Neuronal stem cell (in vitro differentiated cells): ENCODE data around the gene TSNAXIP1.

Experiments
- DNase-seq: peaks from one replicate; pipeline ENCODE4 v3.0.0-alpha.2; 2013; ENCODE audit warnings: low spot score
- H2AFZ ChIP-seq: one replicate; pipeline ENCODE4 v1.6.1; 2013; ENCODE audit warnings: mild to moderate bottlenecking, low read length, inconsistent platforms
- H2AK5ac ChIP-seq: 2 replicates; pipeline ENCODE4 v1.6.1; 2013; ENCODE audit warnings: low read depth, mild to moderate bottlenecking, inconsistent platforms, low read length, moderate library complexity, mixed read lengths
- H2BK120ac ChIP-seq: 2 replicates; pipeline ENCODE4 v1.6.1; 2013; ENCODE audit warnings: low read depth, mild to moderate bottlenecking, inconsistent platforms, low read length, moderate library complexity, mixed read lengths
- H2BK12ac ChIP-seq: one replicate; pipeline ENCODE4 v1.6.1; 2013; ENCODE audit warnings: low read length, inconsistent platforms
- H2BK15ac ChIP-seq: 2 replicates; pipeline ENCODE4 v1.6.1; 2013; ENCODE audit warnings: mild to moderate bottlenecking, low read length, inconsistent platforms, mixed read lengths
- H2BK5ac ChIP-seq: one replicate; pipeline ENCODE4 v1.6.1; 2013; ENCODE audit warnings: inconsistent platforms, mild to moderate bottlenecking, low read length, moderate library complexity
- H3K14ac ChIP-seq: one replicate; pipeline ENCODE4 v1.6.1; 2013; ENCODE audit warnings: low read length, inconsistent platforms
- H3K18ac ChIP-seq: 2 replicates; pipeline ENCODE4 v1.6.1; 2013; ENCODE audit warnings: low read length, inconsistent platforms
- H3K23ac ChIP-seq: 2 replicates; pipeline ENCODE4 v1.6.1; 2013; ENCODE audit warnings: low read depth, mild to moderate bottlenecking, mixed read lengths, low read length, inconsistent platforms; ENCODE audit not compliant: poor library complexity
- H3K27ac ChIP-seq: replicated peaks from 3 replicates; pipeline ENCODE4 v1.5.1; 2013; ENCODE audit warnings: low read length, inconsistent platforms
- H3K27me3 ChIP-seq, 3 experiments: 2 replicates each; pipeline ENCODE4 v1.6.1; 2013; ENCODE audit warnings: low read length in 3 of 3, mild to moderate bottlenecking in 2 of 3, inconsistent platforms in 1 of 3, low read depth in 1 of 3, mixed read lengths in 1 of 3, moderate library complexity in 1 of 3; ENCODE audit not compliant: control insufficient read depth in 3 of 3, insufficient read depth in 3 of 3
- H3K36me3 ChIP-seq, 2 donors: replicated peaks in 1 of 2; 2 replicates each; pipeline ENCODE4 v1.6.1; 2013; ENCODE audit warnings: low read length in 2 of 2; ENCODE audit not compliant: control insufficient read depth in 2 of 2, insufficient read depth in 2 of 2
- H3K4ac ChIP-seq: 2 replicates; pipeline ENCODE4 v1.6.1; 2013; ENCODE audit warnings: inconsistent platforms, mild to moderate bottlenecking, low read length, moderate library complexity
- H3K4me1 ChIP-seq, 2 donors: 1 replicate in 1 of 2; 2 replicates in 1 of 2; pipeline ENCODE4 v1.6.1; 2013; ENCODE audit warnings: low read length in 2 of 2, low read depth in 1 of 2; ENCODE audit not compliant: control insufficient read depth in 2 of 2, insufficient read depth in 1 of 2
- H3K4me2 ChIP-seq: one replicate; pipeline ENCODE4 v1.6.1; 2013; ENCODE audit warnings: mild to moderate bottlenecking, low read length, inconsistent platforms; ENCODE audit not compliant: insufficient read depth, poor library complexity, severe bottlenecking
- H3K4me3 ChIP-seq, 2 donors: 2 replicates each; pipeline ENCODE4 v1.5.1; 2013; ENCODE audit warnings: low read length in 2 of 2, mild to moderate bottlenecking in 2 of 2, inconsistent platforms in 1 of 2, moderate library complexity in 1 of 2
- H3K79me1 ChIP-seq: one replicate; pipeline ENCODE4 v1.6.1; 2013; ENCODE audit warnings: low read depth, mild to moderate bottlenecking, inconsistent platforms, low read length, moderate library complexity
- H3K9ac ChIP-seq: one replicate; pipeline ENCODE4 v1.6.1; 2013; ENCODE audit warnings: mild to moderate bottlenecking, low read depth, low read length, inconsistent platforms; ENCODE audit not compliant: poor library complexity
- H3K9me3 ChIP-seq, 2 donors: replicated peaks in 1 of 2; 2 replicates each; pipeline versions ENCODE3 to v1.6.1; 2013; ENCODE audit warnings: low read length in 2 of 2, mild to moderate bottlenecking in 2 of 2, inconsistent platforms in 1 of 2, low read depth in 1 of 2, mixed read lengths in 1 of 2, moderate library complexity in 1 of 2; ENCODE audit not compliant: control insufficient read depth in 2 of 2, insufficient read depth in 1 of 2
- H4K8ac ChIP-seq: one replicate; pipeline ENCODE4 v1.6.1; 2013; ENCODE audit warnings: low read depth, mild to moderate bottlenecking, inconsistent platforms, low read length, moderate library complexity
- H4K91ac ChIP-seq: one replicate; pipeline ENCODE4 v1.6.1; 2013; ENCODE audit warnings: low read length, low read depth, mild to moderate bottlenecking, inconsistent platforms; ENCODE audit not compliant: poor library complexity
- WGBS, 2 donors: extraction: QIAGEN DNeasy Blood & Tissue Kit; methylation state at CpG; one replicate each; pipeline ENCODE4 v1.1.7; 2013; ENCODE audit warnings: missing lambda C conversion rate in 2 of 2, mixed read lengths in 1 of 2; ENCODE audit not compliant: insufficient read length in 2 of 2, insufficient replicate concordance in 1 of 2; ENCODE audit errors: extremely low coverage in 2 of 2; 5-methylcytosine and 5-hydroxymethylcytosine counted together

The TSNAXIP1 gene

DNA sequence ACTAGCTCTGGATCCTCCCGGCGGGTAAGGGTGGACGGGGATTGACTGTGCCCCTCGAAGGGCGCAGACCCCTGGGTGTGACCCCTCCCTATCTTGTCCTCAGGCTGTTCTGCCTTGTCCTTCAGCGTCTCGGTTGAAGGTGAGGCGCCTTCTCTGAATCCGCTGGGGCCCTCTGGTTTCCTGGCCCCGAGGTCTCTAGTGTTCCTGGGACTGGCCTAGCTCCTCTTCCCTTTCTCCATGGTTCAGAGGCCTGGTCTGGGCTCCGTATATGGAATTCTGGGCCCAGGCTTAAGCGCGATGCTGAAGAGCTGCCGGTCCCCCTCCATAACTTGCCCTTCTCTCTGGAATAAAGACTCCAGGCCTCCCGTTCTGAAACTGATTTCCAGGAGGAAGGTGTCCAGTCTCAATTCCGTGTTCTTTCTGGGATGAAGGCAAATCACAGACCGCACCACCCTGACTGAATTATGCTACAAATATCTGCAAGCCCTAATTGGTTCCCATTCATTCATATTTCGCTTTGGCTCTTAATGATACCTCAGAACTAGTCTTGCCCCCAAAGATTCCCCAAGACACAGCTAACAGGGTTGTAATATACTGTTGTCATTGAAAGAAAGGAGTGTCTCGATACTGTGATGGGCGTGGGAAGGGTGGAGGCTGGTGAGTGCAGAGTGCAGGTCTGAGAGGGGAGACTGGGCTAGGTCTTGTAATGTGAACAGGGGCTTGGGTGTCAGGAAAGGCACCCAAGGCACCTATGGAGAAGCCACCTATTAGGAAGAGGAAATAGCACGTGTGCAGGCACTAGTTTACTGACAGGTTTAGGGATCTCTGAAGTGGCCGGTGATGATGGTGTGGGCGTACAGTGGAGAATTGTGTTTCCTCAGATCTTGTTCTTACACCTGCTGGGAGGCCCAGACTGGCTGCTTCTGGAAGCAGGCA lies 67.0 kb downstream of the TSNAXIP1 start:
- peak overlapping the region; percentile 95 for H3K9ac ChIP-seq

DNA sequence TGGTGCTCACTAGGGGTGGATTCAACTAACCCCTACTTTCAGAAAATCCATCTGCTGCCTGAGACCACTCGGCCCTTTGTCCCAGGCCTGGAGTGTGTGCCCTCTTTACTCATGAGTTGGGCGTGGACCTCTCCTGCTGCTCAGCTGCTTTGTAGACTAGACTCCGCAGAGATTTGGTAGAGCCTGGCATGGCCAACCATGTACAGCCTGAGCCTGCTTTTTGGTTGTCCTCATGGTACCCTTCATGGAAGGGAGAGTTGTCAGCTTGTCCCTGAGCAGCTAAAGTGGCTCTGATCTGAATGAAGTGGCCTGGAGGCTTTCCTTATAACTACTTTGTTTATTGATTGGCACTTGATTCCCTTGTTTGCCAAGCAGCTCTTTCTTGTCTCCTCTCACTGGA lies 67.7 kb downstream of the TSNAXIP1 start:
- H3K79me1 ChIP-seq, result peaks cover 8% of the 10 kb centered on the region
- H4K91ac ChIP-seq, result no peak overlapping the region
- WGBS, 2 donors, result no CpG with 5 or more reads among the region's 3 CpGs
- H3K4ac ChIP-seq, result no peak overlapping the region
- H3K18ac ChIP-seq, result no peak overlapping the region
- no peak overlapping the region for H3K23ac ChIP-seq
- no peaks in the 10 kb centered on the region for H3K9me3 ChIP-seq
- no peak overlapping the region for H2AFZ ChIP-seq
- H2BK120ac ChIP-seq, result no peak overlapping the region
- peaks cover 8 to 10% of the 10 kb centered on the region in 2 donors for H3K4me1 ChIP-seq
- H3K4me3 ChIP-seq, result peak overlapping the region in 1 of 2 donors; percentile 77
- H3K9ac ChIP-seq, result no peak overlapping the region
- H3K36me3 ChIP-seq, result peaks cover 45 to 77% of the 10 kb centered on the region in 2 donors
- no peak overlapping the region for H2BK12ac ChIP-seq
- no peak overlapping the region for H2BK15ac ChIP-seq
- no peak overlapping the region for H3K27ac ChIP-seq
- H3K27me3 ChIP-seq, result no peaks in the 10 kb centered on the region
- no peak overlapping the region for H2BK5ac ChIP-seq
- no peak overlapping the region for H3K14ac ChIP-seq
- H2AK5ac ChIP-seq, result no peak overlapping the region
- no peak for DNase-seq
- no peak overlapping the region for H4K8ac ChIP-seq
- no peak overlapping the region for H3K4me2 ChIP-seq

More for the DNA sequence above, 67.0 kb downstream of the TSNAXIP1 start:
- H2AFZ ChIP-seq, result peak overlapping the region; percentile 83
- H4K8ac ChIP-seq, result no peak overlapping the region
- peak overlapping the region; percentile 83 for H2BK5ac ChIP-seq
- no peak overlapping the region for H2BK120ac ChIP-seq
- peak overlapping the region; percentile 5 for H4K91ac ChIP-seq
- H3K18ac ChIP-seq, result peak overlapping the region; percentile 94
- no peaks in the 10 kb centered on the region for H3K9me3 ChIP-seq
- H3K23ac ChIP-seq, result peak overlapping the region; percentile 99
- DNase-seq, result no peak
- H3K27me3 ChIP-seq, result no peaks in the 10 kb centered on the region
- H2BK15ac ChIP-seq, result no peak overlapping the region
- H2BK12ac ChIP-seq, result no peak overlapping the region
- peak overlapping the region; percentile 47 for H2AK5ac ChIP-seq
- no CpG with 5 or more reads among the region's 23 CpGs for WGBS, 2 donors
- H3K36me3 ChIP-seq, result peaks cover 40 to 77% of the 10 kb centered on the region in 2 donors
- peak overlapping the region; percentile 56 for H3K4ac ChIP-seq
- peak overlapping the region; percentile 12 for H3K14ac ChIP-seq
- H3K4me3 ChIP-seq, result peak overlapping the region; percentile 77 to 91
- peaks cover 8% of the 10 kb centered on the region for H3K79me1 ChIP-seq
- H3K27ac ChIP-seq, result no peak overlapping the region
- peak overlapping the region; percentile 83 for H3K4me2 ChIP-seq
- peaks cover 8 to 10% of the 10 kb centered on the region in 2 donors for H3K4me1 ChIP-seq

DNA sequence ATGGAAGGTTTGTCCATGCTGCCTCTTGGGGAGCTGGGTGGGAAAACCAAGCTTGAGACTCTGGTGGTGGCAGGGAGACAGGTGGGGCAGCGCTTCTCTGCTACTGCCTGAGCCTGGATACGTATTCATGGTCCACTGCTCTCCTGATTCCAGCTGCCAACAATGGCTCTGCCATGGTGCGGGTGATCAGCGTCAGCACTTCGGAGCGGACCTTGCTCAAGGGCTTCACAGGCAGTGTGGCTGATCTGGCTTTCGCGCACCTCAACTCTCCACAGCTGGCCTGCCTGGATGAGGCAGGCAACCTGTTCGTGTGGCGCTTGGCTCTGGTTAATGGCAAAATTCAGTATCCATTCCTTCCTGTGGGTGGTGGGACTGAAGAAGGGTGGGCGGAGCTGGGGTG lies 70.4 kb downstream of the TSNAXIP1 start:
- H2BK5ac ChIP-seq, result no peak overlapping the region
- no CpG with 5 or more reads among the region's 11 CpGs for WGBS, 2 donors
- no peak overlapping the region for H2BK12ac ChIP-seq
- no peak overlapping the region for H3K4ac ChIP-seq
- no peak overlapping the region for H3K4me3 ChIP-seq
- H3K14ac ChIP-seq, result no peak overlapping the region
- no peak overlapping the region for H2AK5ac ChIP-seq
- H2BK120ac ChIP-seq, result no peak overlapping the region
- H3K9me3 ChIP-seq, result peaks cover 0 to 1% of the 10 kb centered on the region in 2 donors
- H4K91ac ChIP-seq, result no peak overlapping the region
- H3K36me3 ChIP-seq, result peaks cover 58 to 79% of the 10 kb centered on the region in 2 donors
- no peak overlapping the region for H3K27ac ChIP-seq
- peaks cover 8 to 10% of the 10 kb centered on the region in 2 donors for H3K4me1 ChIP-seq
- H2AFZ ChIP-seq, result no peak overlapping the region
- peak overlapping the region; percentile 1 for H3K23ac ChIP-seq
- no peak overlapping the region for H2BK15ac ChIP-seq
- H3K79me1 ChIP-seq, result peaks cover 11% of the 10 kb centered on the region
- no peak overlapping the region for H4K8ac ChIP-seq
- no peak overlapping the region for H3K9ac ChIP-seq
- H3K4me2 ChIP-seq, result no peak overlapping the region
- no peak for DNase-seq
- no peaks in the 10 kb centered on the region for H3K27me3 ChIP-seq
- no peak overlapping the region for H3K18ac ChIP-seq
